ENCODE results near the gene RYR1. TPM values are rescaled to one million over a fixed set of nuclear protein-coding genes. Genes with fewer than 3 reads are reported as not detected.
"Not testable (repeated sequence)": the region's sequence is repeated elsewhere in the genome, so short reads cannot be mapped to it uniquely, and the experiment has no call there.

Gene RYR1
- total RNA-seq, 2 donors from 2014 or later = 2.9 to 5.0 TPM

DNA sequence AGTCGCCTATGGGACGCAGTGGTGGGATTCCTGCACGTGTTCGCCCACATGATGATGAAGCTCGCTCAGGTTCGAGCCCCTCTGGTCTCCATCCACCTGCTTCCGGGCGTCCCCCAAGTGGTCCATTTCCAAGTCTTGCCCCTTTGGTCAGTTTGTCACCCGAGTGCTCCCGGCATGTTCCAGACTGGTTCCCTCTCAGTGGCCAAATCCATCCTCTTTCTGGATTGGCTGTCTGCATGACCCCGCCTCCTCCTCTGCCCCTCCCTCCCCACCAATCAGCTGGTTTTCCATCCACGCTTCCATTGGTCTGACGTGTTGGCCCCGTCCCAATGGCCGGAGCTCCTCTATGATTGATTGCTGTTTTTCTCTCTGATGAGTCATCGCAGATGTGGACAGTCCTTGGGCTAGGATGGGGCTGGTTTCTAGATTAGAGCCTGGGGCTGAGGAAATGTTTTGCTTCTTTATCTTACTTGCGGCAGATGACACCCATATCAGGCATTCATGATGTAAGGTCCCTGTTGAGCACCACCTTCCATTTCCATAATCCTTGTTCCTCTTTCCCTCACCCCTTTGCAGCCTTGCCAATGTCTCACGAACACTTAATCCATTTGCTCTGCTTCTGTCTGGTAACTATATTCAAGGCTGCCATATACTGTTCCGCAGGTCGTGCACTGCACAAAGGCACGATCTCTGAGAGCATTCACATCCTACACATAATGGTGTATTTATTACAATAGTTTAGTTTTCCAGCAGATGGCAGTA is 110.5 kb downstream of the RYR1 start:
- Mint-ChIP-seq H3K27ac (peak overlapping the region in 1 of 2 donors; percentile 65), H3K9me3 (no peaks in the 10 kb centered on the region), H3K36me3 (no peaks in the 10 kb centered on the region)
- peak; percentile 89 to 91 for ATAC-seq
- DNase-seq (ENCODE audit: low spot score in 2 of 2) = peak; percentile 22 to 69

DNA sequence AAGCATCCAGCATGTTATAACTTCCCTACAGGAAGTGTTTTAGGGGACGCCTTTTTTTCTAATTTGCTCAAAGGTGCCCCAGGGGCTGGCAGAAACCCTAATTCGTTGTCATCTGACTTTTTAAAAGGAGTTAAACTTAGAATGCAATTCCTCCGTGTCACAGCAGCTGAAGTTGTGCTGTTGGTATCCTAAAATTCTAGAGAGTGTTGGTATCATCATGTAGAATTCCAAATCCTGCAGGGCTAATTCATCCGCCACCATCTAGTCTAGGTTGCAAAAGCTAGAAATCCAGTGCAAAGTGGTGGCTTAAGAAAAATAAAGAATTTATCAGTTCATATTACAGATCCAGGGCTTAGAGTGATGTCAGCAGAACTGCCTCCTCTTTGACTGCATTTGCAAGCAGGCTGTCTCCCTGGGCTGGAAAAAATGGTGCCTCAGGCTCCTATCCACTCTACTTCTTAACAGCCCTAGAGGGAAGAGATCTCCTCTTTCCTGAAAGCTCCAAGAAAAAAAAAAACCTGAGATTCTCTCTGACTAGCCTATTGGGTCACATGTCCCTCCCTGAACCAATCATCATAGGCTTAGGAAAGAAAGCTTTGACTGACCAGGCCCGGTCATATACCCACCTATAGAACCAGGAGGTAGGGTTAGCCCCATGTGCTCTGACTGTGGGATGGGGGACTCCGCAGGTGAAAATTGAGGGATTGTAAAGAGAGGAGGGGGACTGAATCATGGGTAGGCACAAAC is 111.3 kb downstream of the RYR1 start:
- no peaks in the 10 kb centered on the region for H3K36me3 Mint-ChIP-seq
- no peaks in the 10 kb centered on the region for H3K9me3 Mint-ChIP-seq
- H3K27ac Mint-ChIP-seq = peak overlapping the region; percentile 14 to 65
- ATAC-seq (peak in 1 of 2 donors; percentile 22), DNase-seq (ENCODE audit: low spot score in 2 of 2) (no peak)

DNA sequence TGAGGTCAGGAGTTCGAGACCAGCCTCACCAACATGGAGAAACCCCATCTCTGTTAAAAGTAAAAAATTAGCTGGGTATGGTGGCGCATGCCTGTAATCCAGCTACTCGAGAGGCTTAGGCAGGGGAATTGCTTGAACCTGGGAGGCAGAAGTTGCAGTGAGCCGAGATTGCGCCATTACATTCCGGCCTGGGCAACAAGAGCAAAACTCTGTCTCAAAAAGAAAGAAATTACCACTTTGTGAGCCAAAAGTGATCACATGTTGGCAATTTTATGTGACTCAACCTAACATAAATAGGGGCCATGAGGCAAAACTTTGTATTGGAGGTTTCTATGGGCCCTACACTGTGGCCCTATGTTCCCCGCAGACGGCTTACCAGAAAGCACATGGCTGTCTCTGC is 112.1 kb downstream of the RYR1 start:
- H3K9me3 Mint-ChIP-seq = no peaks in the 10 kb centered on the region
- ATAC-seq = no peak
- peak overlapping the region in 1 of 2 donors; percentile 65 for H3K27ac Mint-ChIP-seq
- DNase-seq (ENCODE audit: low spot score in 2 of 2) = no peak
- H3K36me3 Mint-ChIP-seq = no peaks in the 10 kb centered on the region

DNA sequence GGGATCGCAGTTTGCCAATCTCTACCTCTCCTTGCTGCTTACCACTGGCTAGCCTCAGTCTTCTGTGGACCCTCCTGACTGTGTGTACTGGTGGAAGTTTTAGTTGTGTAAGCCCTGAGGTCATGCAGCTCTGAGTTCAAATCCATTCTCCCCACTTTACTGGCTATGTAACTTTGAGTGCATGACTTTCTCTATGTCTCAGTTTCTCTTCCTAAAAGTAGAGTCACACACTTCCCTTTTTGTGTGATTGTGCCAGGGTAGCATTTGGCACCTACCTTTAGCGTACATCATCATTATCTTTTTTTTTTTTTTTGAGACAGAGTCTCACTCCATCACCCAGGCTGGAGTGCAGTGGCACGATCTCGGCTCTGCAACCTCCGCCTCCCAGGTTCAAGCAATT is 113.9 kb downstream of the RYR1 start:
- no peaks in the 10 kb centered on the region for H3K36me3 Mint-ChIP-seq
- H3K27ac Mint-ChIP-seq = peak overlapping the region in 1 of 2 donors; percentile 45
- no peaks in the 10 kb centered on the region for H3K9me3 Mint-ChIP-seq
- no peak for ATAC-seq
- no peak for DNase-seq (ENCODE audit: low spot score in 2 of 2)

DNA sequence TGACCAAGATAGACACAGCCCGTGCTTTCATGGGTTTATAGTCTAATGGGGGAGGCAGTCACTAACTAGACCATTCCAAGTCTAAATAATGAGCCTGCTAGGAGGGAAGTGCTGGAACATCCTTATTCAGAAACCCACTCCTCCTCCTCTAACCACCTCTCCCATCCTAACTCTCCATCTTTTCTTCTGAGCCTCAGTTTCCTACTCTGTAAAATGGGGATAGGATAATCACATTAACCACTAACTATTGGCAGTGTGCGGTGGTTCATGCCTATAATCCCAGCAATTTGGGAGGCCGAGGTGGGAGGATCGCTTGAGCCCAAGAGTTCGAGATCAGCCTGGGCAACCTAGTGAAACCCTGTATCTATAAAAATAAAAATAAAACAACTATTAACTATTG is 115.6 kb downstream of the RYR1 start:
- ATAC-seq = no peak
- no peak overlapping the region for H3K27ac Mint-ChIP-seq
- DNase-seq (ENCODE audit: low spot score in 2 of 2) = no peak
- no peaks in the 10 kb centered on the region for H3K36me3 Mint-ChIP-seq
- H3K9me3 Mint-ChIP-seq = no peaks in the 10 kb centered on the region

DNA sequence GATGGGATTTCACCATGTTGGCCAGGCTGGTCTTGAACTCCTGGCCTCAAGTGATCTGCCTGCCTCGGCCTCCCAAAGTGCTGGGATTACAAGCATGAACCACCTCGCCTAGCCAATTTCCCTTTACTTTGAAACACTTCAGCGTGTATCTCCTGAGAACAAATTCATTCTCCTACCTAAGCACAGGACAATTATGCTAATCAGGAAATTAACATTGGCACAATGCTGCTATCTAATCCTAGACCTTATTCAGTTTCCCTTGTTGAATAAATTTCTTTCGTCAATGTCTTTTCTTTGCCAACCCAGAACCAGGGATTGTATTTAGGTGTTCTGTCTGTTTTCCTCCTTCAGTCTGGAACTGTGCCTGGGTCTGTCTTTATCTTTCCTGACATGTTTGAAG is 116.5 kb downstream of the RYR1 start:
- DNase-seq (ENCODE audit: low spot score in 2 of 2) (no peak), ATAC-seq (no peak)
- H3K36me3 Mint-ChIP-seq = no peaks in the 10 kb centered on the region
- H3K27ac Mint-ChIP-seq = no peak overlapping the region
- H3K9me3 Mint-ChIP-seq = no peaks in the 10 kb centered on the region

DNA sequence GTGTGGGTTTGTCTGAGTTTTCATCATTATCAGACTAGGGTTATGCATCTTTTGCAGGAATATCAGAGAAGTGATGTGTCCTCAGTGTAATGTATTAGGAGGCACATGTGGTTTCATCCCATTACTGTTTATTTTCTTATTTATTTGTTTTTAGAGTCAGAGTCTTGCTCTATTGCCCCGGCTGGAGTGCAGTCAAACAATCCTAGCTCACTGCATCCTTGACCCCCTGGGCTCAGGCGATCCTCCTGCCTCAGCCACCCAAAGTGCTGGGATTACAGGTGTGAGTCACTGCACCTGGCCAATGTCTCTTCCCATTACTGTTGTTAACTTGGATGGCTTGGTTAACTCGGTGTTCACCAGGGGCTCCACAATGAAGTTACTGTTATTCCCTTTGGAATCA is 116.9 kb downstream of the RYR1 start:
- H3K9me3 Mint-ChIP-seq = no peaks in the 10 kb centered on the region

DNA sequence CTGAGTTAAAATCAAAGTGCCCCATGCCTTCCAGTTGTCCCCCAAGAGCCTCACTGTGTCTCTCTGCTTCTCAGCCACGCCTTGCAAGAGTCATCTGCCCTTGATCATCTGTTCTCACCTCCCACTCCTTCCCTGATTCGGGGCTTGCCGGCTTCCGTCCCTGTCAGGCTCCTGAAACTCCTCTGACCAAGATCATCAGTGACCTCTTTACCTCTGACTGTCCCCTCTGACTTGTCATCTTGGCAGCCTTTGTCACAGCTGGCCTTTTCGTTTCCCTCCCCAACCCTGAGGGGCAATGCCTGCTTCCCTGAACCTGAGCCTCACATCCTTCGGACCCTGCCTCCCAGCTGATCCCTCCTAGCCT is 117.9 kb downstream of the RYR1 start:
- Mint-ChIP-seq H3K9me3 (no peaks in the 10 kb centered on the region), H3K27ac (peak overlapping the region; percentile 17 to 52), H3K36me3 (no peaks in the 10 kb centered on the region)
- DNase-seq (ENCODE audit: low spot score in 2 of 2) = peak; percentile 52 to 74
- ATAC-seq = peak; percentile 91 to 95

More for the DNA sequence above, 116.9 kb downstream of the RYR1 start:
- Mint-ChIP-seq H3K27ac (peak overlapping the region in 1 of 2 donors; percentile 22), H3K36me3 (no peaks in the 10 kb centered on the region)
- no peak for DNase-seq (ENCODE audit: low spot score in 2 of 2)
- ATAC-seq = no peak

DNA sequence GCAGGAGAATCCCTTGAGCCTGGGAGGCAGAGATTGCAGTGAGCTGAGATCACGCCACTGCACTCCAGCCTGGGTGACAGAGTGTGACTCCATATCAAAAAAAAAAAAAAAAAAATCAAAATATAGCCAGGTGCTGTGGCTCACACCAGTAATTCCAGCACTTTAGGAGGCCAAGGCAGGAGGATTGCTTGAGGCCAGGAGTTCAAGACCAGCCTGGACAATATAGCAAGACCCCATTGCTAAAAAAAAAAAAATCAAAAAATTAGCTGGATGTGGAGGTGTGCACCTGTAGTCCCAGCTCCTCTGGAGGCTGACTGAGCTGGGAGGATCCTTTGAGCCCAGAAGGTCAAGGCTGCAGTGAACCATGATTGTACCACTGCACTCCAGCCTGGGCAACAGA is 119.7 kb downstream of the RYR1 start:
- not testable (repeated sequence) for H3K36me3 Mint-ChIP-seq; DNase-seq (ENCODE audit: low spot score in 2 of 2); H3K27ac Mint-ChIP-seq; ATAC-seq; H3K9me3 Mint-ChIP-seq

DNA sequence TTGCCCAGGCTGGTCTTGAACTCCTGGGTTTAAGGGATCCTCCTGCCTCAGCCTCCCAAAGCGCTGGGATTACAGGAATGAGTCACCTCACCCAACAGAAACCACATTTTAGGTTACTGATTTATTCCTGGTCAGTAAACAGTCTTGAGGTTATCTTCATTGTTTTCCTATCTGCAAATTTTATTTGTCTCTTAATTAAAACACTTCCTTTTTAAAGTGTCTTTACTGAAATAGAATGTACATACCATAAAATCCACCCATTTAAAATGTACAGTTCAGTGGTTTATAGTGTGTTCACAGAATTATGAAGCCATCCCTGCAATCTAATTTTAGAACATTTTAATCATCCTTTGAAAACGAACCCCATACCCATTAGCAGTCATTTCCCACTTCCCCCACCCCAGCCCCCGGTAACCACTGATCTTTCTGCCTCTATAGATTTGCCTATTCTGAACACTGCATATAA is 121.2 kb downstream of the RYR1 start:
- no peak for DNase-seq (ENCODE audit: low spot score in 2 of 2)
- Mint-ChIP-seq H3K36me3 (no peaks in the 10 kb centered on the region), H3K9me3 (no peaks in the 10 kb centered on the region), H3K27ac (peak overlapping the region in 1 of 2 donors; percentile 84)
- ATAC-seq = no peak

DNA sequence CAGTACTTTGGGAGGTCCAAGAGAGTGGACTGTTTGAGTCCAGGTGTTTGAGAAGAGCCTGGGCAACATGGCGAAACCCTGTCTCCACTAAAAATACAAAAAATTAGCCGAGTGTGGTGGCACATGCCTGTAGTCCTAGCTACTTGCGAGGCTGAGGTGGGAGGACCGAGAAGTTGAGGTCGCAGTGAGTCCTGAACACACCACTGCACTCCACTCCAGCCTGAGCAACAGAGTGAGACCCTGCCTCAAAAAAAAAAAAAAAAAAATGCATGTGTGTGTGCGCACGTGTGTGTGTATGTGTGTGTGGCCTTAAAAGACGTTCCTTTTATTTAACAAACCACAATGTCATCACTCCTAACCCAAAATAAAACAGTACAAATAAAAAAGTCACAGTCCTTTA is 121.7 kb downstream of the RYR1 start:
- Mint-ChIP-seq H3K9me3 (no peaks in the 10 kb centered on the region), H3K36me3 (no peaks in the 10 kb centered on the region), H3K27ac (no peak overlapping the region)
- ATAC-seq (no peak), DNase-seq (ENCODE audit: low spot score in 2 of 2) (no peak)

DNA sequence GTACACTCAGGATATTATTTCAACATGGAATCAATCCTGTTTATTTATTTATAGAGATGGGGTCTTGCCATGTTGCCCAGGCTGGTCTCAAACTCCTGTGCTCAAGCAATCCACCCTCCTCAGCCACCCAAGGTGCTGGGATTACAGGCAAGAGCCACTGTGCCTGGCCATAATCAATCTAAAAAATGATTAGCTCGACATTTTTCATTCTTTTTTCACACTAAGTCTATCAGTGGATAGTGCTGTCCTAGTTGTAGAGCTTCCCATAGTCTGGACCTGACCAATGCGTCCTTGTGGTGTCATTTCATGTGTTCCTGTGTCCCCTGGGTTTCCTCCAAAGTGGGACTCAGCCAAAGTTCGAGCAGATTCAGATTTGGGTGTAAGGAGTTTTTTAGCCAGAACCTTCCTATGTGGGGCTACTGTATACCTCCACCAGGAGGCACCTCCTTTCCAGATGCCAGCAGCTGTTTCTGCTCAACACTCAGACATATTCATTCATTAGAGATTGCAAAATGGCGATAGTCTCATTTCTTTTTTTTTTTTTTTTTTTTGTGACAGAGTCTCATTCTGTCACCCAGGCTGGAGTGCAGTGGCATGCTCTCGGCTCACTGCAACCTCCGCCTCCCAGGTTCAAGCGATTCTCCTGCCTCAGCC is 123.2 kb downstream of the RYR1 start:
- DNase-seq (ENCODE audit: low spot score in 2 of 2) = no peak
- no peak for ATAC-seq
- no peak overlapping the region for H3K27ac Mint-ChIP-seq
- no peaks in the 10 kb centered on the region for H3K9me3 Mint-ChIP-seq
- no peaks in the 10 kb centered on the region for H3K36me3 Mint-ChIP-seq

DNA sequence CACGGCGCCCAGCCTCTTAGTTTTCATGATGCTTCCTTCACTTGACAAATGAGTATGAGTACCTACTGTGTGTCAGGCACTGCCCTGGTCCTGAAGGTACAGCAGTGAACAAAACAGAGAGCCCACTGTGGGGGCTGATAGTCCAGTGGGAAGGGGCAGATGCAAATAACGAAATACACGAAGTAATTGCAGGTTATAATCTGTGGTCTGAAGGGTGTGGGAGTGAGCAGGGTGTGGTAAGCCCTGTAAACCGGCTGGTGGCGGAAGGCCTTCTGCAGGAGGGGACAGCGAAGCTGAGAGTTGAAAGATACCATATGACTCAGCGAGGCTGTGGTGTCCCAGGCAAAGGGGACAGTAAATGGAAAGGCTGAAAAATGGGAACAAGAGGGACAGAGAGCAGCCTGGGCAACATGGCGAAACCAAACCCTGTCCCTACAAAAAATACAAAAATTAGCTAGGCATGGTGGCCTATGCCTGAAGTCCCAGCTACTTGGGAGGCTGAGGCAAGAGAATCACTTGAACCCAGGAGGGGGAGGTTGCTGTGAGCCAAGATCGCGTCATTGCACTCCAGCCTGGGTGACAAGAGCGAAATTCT is 123.8 kb downstream of the RYR1 start:
- peak; percentile 29 to 48 for ATAC-seq
- H3K36me3 Mint-ChIP-seq = no peaks in the 10 kb centered on the region
- no peaks in the 10 kb centered on the region for H3K9me3 Mint-ChIP-seq
- DNase-seq (ENCODE audit: low spot score in 2 of 2) = peak in 1 of 2 donors; percentile 22
- no peak overlapping the region for H3K27ac Mint-ChIP-seq

DNA sequence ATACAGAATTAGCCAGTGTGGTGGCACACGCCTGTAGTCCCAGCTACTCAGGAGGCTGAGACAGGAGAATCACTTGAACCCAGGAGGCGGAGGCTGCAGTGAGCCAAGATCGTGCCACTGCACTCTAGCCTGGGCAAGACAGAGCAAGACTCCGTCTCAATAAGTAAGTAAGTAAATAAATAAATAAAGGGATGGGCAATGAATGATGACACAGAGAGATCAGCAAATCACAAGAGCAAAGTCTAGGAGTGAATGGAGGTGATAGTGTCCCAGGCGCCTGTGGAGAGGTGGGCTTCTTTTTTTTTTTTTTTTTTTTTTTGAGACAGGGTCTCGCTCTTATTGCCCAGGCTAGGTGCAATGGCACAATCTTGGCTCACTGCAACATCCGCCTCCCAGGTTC is 125.4 kb downstream of the RYR1 start:
- ATAC-seq = not testable (repeated sequence)

DNA sequence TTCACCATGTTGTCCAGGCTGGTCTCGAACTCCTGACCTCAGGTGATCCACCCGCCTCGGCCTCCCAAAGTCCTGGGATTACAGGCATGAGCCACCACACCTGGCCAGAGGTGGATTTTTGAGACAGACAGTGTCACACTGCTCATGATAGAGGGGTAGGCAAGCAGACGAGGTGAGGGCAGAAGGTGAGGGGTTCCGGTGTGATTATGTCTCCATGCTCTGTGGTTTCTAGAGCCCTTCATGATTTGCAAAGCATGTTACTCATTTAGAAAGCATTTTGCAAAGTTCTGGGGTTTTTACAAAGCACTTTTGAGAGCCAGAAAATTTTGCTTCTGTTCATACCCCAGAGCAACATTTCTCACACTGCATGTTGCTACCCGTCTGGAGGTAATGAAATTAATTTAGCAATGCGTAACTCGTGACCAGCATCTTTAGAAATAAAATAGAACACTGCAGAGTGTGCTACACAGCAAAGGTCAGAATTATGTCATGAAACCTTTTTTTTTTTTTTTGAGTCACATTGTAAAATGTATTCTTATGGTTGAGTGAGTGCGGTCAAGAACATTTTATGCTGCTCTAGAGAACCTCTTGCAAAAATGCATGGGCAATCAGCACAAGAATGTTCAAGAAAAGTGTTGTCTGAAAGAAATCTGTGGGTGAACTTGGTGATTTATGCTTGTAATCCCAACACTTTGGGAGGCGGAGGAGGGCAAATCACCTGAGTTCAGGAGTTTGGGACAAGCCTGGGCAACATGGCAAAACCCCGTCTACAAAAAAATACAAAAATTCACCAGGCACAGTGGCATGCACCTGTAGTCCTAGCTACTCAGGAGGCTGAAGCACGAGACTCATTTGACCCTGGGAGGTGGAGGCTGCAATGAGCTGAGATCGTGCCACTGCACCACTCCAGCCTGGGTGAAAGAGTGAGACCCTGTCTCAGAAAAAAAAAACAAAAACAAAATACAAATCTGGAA is 126.2 kb downstream of the RYR1 start:
- Mint-ChIP-seq H3K36me3 (no peaks in the 10 kb centered on the region), H3K9me3 (no peaks in the 10 kb centered on the region), H3K27ac (peak overlapping the region; percentile 78 to 79)
- DNase-seq (ENCODE audit: low spot score in 2 of 2) = peak in 1 of 2 donors; percentile 26
- peak; percentile 86 to 91 for ATAC-seq

More for the DNA sequence above, 125.4 kb downstream of the RYR1 start:
- H3K36me3 Mint-ChIP-seq; H3K9me3 Mint-ChIP-seq; DNase-seq (ENCODE audit: low spot score in 2 of 2); H3K27ac Mint-ChIP-seq: not testable (repeated sequence)

DNA sequence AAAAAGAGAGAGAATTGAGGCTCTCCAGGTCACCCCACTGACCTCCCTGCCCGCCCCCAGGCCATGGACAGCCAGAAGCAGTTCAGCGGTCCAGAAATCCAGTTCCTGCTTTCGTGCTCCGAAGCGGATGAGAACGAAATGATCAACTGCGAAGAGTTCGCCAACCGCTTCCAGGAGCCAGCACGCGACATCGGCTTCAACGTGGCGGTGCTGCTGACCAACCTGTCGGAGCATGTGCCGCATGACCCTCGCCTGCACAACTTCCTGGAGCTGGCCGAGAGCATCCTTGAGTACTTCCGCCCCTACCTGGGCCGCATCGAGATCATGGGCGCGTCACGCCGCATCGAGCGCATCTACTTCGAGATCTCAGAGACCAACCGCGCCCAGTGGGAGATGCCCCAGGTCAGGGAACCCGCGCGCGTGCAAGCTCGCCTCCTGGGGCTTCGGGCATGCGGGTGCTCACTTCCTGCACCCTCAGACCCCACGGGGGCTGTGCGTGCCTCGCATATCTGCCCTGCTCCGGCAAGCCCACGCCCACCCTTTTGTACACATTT is 127.6 kb downstream of the RYR1 start:
- no peak overlapping the region for H3K27ac Mint-ChIP-seq
- H3K9me3 Mint-ChIP-seq = no peaks in the 10 kb centered on the region
- ATAC-seq (no peak), DNase-seq (ENCODE audit: low spot score in 2 of 2) (no peak)
- no peaks in the 10 kb centered on the region for H3K36me3 Mint-ChIP-seq
